ENCODE data around the gene H1-8.

DNA sequence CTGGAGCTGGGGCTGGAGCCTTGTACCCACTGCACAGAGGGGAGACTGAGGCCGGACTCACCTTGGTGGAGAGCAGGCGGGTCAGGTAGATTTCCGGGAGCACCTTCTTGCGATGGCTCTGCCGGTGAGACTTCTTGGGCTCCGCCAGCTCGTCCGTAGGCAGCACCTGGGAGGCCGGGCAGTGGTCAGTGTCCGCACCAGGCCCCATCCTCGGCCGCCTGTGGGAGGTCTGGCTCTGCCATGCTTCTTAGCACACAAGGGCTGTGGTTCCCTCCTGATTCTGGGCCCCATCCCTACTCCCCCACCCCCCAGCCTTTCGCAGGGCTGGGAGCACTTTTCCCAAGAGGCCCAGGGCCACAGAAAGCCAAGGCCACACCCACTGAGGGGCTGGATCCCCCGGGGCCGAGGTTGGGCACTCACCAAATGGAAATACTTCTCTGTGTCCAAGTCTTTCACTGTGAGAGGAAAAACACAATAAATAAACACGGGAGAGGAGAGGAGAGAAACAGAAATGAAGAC, 17.4 kb downstream of the H1-8 start:
- TF ChIP-seq REST (IDR thresholded peaks at IDR 0.05; ENCODE audit: low read depth) = no peak
- TF ChIP-seq YY1 (IDR thresholded peaks at IDR 0.05; ENCODE audit: low read depth) = no peak
- no peak for TF ChIP-seq EGR1 (IDR thresholded peaks at IDR 0.05)
- no peak for TF ChIP-seq ZBTB7A (IDR thresholded peaks at IDR 0.05; ENCODE audit: low read depth)
- no peak for TF ChIP-seq EP300 (IDR thresholded peaks at IDR 0.05; ENCODE audit: borderline replicate concordance)
- TF ChIP-seq NFIC (IDR thresholded peaks at IDR 0.05) = no peak

Measured in Ishikawa (cell line).